Measurements from ENCODE around the gene UTP18. TPM values are rescaled to one million over a fixed set of nuclear protein-coding genes. Genes with fewer than 3 reads are reported as not detected.

The UTP18 gene
- 20.8 and 27.1 TPM in 2 replicates for total RNA-seq

GRCh38 chr17:51260237-51261023 is at the start of gene UTP18:
UTP18 (plus strand) TSS chr17:51260546; CDS start chr17:51260585, 39 bp downstream.

DNA sequence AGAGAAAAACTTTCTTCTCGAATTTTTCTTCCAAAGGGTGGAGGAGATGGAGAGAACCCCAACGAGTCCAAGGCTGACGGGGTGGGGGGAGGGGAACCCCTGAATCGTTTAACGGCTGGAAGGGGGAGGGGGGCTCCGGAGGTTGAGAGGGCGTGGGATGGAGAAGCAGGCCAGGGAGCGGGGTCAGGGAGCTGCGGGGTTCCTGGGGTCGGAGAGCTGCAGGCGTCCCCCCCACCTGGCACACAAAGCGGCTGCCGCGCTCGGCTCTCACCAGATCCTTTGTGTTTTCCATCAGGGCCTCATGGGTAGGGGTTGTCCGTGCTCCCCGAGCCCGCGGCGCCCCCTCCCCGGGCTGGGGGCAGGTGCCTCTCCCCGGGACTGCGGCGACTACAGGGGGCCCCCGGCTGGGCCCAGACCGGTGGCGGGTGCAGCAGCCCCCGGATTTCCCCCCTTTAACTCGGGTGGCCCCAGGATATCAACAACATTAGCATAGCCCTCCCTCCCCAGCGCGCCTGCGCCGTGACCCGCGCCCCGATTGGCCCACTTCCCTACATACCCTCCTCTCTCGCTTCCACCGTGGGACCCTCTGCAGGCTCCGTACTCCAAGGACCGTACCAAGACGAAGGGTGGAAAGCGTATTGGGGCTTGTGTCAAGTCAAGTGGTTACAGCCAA is 646 bp upstream of the UTP18 start, which contains the start of gene MBTD1:
TSS of gene MBTD1 (minus strand) at position 486 of the 673 bp plus-strand sequence. CDS start 34,888 bp downstream, outside the sequence.

Other genes with a start within 250 kb of the UTP18 start
- gene SPAG9, start 139.7 kb upstream of the UTP18 start, total RNA-seq: 98.8 and 113 TPM in 2 replicates
- 9.8 and 83.4 TPM in 2 replicates for gene NME1, start 107.0 kb upstream of the UTP18 start, total RNA-seq
- 432 and 817 TPM in 2 replicates for gene NME2, start 94.1 kb upstream of the UTP18 start, total RNA-seq
- 9.8 and 21.6 TPM in 2 replicates for gene MBTD1, start 497 bp upstream of the UTP18 start, total RNA-seq